ENCODE results near the gene NKAPD1. TPM values are rescaled to one million over a fixed set of nuclear protein-coding genes. Genes with fewer than 3 reads are reported as not detected.

Gene NKAPD1
- total and polyA plus RNA-seq, 2 donors (not counting 3 experiments of a cell fraction or from before 2014, with no cell fraction given) = 7.2 to 16.7 TPM

- FAIRE-seq = no peak
- H3K27me3 ChIP-seq (ENCODE audit: control insufficient read depth in 2 of 2, insufficient read depth in 2 of 2, low read length in 2 of 2) = no peaks in the 10 kb centered on the region
- intact Hi-C loops (cut with micrococcal nuclease) = no loop called here
Measured at GRCh38 chr11:112115386-112115785, 41.3 kb downstream of the NKAPD1 start.

More at GRCh38 chr11:112115386-112115785, 41.3 kb downstream of the NKAPD1 start:
- H3K4me3 ChIP-seq (replicated peaks in 1 of 3; ENCODE audit: insufficient read depth in 1 of 3, low read depth in 1 of 3, low read length in 3 of 3) = no peak overlapping the region
- POLR2A ChIA-PET = no interaction called here
- H3K36me3 ChIP-seq (ENCODE audit: control insufficient read depth in 2 of 2, extremely low read depth in 1 of 2, insufficient read depth in 2 of 2, low read length in 2 of 2) = no peaks in the 10 kb centered on the region
- H3K79me2 ChIP-seq (ENCODE audit: control insufficient read depth, insufficient read depth, low read length) = no peaks in the 10 kb centered on the region
- no peak overlapping the region for H3K27ac ChIP-seq (ENCODE audit: insufficient read depth, low read depth, low read length)
- no peaks in the 10 kb centered on the region for H3K9me1 ChIP-seq (replicated peaks; ENCODE audit: control insufficient read depth, extremely low read depth, insufficient read depth, low read length)
- CTCF ChIA-PET = interaction anchor here (3.2 to 6.6 kb wide), 6 partner anchors 12 to 165 kb away, joined by 18 to 150 read pairs (median 48); partner anchors contain the start of gene BCO2
- no peak overlapping the region for H3K9ac ChIP-seq (replicated peaks; ENCODE audit: extremely low read depth, insufficient read depth, low read length)
- no peaks in the 10 kb centered on the region for H3K9me3 ChIP-seq (replicated peaks; ENCODE audit: control insufficient read depth, insufficient read depth, low read length)
- H2AFZ ChIP-seq (ENCODE audit: low read depth, low read length) = no peak overlapping the region
- dilution Hi-C loops (cut with MboI; ENCODE audit: extremely low pct_ligation_motif_present, low sequenced_read_pairs) = no loop called here
- BruUV-seq (replicated peaks) = no TSS peak
- H4K20me1 ChIP-seq (replicated peaks; ENCODE audit: control insufficient read depth, extremely low read depth, insufficient read depth, low read length) = no peaks in the 10 kb centered on the region
- no peak overlapping the region for H3K4me2 ChIP-seq (ENCODE audit: insufficient read depth, low read length)
- no peak for DNase-seq (ENCODE audit: low read depth, low spot score)
- peaks cover 11% of the 10 kb centered on the region for H3K4me1 ChIP-seq (ENCODE audit: control insufficient read depth, extremely low read depth, insufficient read depth, low read length)
- TF ChIP-seq, protein P1, sequence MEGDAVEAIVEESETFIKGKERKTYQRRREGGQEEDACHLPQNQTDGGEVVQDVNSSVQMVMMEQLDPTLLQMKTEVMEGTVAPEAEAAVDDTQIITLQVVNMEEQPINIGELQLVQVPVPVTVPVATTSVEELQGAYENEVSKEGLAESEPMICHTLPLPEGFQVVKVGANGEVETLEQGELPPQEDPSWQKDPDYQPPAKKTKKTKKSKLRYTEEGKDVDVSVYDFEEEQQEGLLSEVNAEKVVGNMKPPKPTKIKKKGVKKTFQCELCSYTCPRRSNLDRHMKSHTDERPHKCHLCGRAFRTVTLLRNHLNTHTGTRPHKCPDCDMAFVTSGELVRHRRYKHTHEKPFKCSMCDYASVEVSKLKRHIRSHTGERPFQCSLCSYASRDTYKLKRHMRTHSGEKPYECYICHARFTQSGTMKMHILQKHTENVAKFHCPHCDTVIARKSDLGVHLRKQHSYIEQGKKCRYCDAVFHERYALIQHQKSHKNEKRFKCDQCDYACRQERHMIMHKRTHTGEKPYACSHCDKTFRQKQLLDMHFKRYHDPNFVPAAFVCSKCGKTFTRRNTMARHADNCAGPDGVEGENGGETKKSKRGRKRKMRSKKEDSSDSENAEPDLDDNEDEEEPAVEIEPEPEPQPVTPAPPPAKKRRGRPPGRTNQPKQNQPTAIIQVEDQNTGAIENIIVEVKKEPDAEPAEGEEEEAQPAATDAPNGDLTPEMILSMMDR (IDR thresholded peaks at IDR 0.05; ENCODE audit: extremely low read depth in 1 of 2, insufficient read depth in 1 of 2, low read depth in 1 of 2, low read length in 2 of 2) = no peak
- TF ChIP-seq GATA2 (IDR thresholded peaks at IDR 0.05; ENCODE audit: insufficient read depth, insufficient read length, low read depth, low read length) (no peak), FOS (IDR thresholded peaks at IDR 0.05; ENCODE audit: borderline replicate concordance, insufficient read depth, low read length) (no peak), POLR2A (IDR thresholded peaks at IDR 0.05; ENCODE audit: low read depth, low read length) (no peak), EZH2 (IDR thresholded peaks at IDR 0.05; ENCODE audit: borderline replicate concordance, low read depth, low read length, severe bottlenecking) (no peak), JUN (IDR thresholded peaks at IDR 0.05; ENCODE audit: borderline replicate concordance, insufficient read depth, insufficient read length, low read depth) (no peak), MYC (IDR thresholded peaks at IDR 0.05; ENCODE audit: low read depth, low read length) (no peak), POLR2AphosphoS5 (IDR thresholded peaks at IDR 0.05; ENCODE audit: insufficient read depth, low read depth, low read length) (no peak)
- TF ChIP-seq, protein P2, sequence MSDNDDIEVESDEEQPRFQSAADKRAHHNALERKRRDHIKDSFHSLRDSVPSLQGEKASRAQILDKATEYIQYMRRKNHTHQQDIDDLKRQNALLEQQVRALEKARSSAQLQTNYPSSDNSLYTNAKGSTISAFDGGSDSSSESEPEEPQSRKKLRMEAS (IDR thresholded peaks at IDR 0.05; ENCODE audit: insufficient read depth, insufficient read length) = no peak
